ENCODE results near the gene CDPF1.

The CDPF1 gene, protein sequence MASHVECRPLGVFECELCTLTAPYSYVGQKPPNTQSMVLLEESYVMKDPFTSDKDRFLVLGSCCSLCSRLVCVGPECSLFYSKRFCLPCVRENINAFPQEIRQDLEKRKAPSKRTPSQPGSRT

GRCh38 chr22:46250035-46250782, at the start of gene CDPF1:
Gene CDPF1, minus strand, starts transcription at chr22:46250293. Its CDS starts 2,009 bp downstream, at chr22:46248284.
- DNase-seq, result peak; percentile 74

GRCh38 chr22:46299101-46299500, 49.0 kb upstream of the CDPF1 start:
- DNase-seq, result no peak

DNA sequence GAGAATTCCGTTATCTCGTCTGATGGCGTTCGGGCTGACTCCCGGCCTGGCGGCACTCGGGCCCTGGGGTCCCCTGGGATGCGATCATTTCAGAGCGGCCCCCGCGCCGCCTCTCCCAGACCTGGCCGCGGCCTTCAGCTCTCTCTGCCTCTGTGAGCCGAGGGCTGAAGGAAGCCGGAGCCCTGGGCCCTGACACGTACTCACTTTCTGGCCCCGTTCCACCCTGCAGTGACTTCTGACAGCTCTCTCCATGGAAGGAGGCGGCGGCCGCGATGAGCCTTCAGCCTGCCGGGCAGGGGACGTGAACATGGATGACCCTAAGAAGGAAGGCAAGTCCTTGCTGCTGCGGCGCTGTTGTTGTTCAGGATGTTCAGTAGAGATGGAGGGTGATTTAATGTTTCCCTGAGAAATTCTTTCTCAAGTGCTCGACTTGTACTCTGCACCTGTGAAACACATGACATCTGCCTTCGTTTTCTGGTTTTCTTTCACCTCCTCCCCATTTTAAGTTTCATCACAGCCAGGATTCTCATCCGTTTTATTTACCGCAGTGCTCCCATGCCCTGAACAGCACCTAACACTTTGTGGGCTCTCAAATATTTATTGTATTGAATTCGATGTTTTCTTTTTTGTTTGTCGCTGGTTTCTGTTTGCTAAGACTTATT, 47.2 kb upstream of the CDPF1 start:
- no peak for DNase-seq

DNA sequence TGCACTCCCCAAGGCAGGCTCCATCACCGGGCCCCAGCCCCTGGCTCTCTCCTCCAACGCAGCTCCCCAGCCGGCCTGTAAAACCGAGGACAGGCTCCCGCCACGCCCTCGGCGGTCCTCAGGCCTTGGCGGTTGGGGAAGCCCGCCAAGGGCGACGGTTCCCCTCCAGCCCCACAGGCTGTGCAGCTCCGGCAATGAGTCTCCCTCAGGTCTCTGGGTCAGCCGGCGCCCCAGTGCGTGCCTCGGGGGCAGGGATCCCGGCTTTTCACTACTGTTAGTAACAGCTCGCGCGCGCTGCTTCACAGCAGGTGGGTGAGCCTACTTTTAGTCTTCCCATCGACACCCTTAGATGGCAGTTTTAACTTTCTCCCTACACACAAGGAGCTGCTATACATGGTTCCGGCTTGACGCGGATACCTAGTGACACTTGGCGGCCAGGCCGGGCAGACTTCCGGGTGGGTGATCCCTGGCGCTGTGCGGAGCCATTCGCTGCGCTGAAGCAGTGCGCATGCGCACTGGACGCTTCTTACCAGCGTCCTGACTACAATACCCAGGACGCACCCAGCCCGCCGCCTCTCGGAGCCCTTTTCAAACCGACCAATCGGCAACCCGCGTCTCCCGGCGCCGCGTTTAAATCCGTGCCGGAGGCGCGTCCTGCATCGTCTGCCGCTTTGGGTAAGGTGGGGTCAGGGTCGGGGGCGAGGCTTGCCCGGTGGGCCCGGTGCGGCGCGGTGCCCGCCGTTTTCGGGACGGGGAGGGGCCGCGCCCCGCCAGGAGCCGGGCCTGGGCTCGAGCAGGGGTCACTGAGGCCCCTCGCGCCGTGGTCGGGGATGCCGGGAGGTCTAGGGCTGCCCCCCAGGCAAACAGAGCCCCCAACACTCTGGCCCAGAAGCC, 46.4 kb upstream of the CDPF1 start, which contains the start of gene GTSE1:
GTSE1 (plus strand) TSS at position 614 of the 894 bp plus-strand sequence. CDS start 531 bp downstream, outside the sequence.
- peak; percentile 93 for DNase-seq

- DNase-seq, result no peak
Observed at GRCh38 chr22:46295277-46295971, 45.3 kb upstream of the CDPF1 start.

- no peak for DNase-seq
Observed at GRCh38 chr22:46294784-46295183, 44.7 kb upstream of the CDPF1 start.

- DNase-seq, result no peak
Observed at GRCh38 chr22:46293577-46294260, 43.6 kb upstream of the CDPF1 start.

DNA sequence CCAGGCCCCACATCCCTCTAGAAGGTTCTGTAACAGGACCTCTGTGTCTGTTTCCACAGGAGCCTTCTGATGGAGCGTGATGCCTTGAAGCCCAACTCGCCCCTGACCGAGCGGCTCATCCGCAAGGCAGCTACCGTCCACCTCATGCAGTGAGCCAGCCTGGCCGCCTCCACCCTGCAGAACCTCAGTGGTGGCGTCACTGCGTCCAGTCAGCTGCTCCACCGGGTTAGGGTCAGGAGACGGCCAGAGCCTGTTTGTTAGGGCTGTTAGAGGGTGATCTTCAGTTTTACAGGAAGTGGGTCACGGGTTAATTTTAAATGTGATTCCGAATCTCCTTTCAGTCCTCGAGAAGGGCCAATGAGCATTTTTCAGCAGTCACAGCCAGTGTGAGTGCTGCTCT, 42.6 kb upstream of the CDPF1 start:
- no peak for DNase-seq

GRCh38 chr22:46292173-46292572, 42.1 kb upstream of the CDPF1 start:
- DNase-seq, result no peak

DNA sequence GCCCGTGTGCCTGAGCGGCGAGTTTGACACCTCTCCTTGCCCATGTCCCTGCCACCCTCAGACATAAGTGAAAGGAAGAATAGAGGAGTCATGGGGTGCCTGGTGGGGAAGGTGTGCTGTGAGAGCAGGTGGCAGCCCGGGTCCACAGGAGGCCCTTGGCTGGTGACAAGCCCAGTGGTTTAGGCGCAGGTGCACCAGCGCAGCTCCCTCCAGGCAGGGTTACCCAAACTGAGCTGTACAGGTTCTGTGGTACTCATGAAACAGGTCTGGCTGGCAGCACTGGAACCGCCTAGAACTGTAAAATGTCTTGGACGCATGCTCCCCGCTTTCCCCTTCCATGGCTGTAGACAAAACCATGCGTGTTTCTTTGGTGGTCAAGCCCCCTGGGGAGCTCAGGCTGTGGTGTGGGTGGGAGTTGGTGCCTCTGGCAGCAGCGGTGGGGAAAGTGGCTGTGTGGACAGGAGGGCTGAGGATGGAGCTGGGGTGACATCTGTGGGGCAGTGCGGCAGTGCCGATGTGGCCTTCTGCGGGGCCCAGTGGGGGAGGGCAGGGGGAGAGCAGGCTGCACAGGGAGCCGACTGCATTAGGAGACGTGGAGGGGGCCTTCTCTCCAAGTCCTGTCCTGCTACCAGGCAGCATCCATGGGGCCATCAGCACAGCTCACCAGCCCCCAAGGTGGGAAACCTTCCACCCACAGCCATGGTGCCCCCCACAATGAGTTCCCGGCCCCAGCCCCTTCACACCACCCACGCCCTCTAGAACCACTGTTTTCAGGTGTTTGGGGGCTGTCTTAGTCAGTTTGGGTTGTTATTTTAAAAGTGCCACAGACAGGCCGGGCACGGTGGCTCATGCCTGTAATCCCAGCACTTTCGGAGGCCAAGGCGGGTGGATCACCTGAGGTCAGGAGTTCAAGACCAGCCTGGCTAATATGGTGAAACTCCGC, 41.0 kb upstream of the CDPF1 start:
- no peak for DNase-seq

DNA sequence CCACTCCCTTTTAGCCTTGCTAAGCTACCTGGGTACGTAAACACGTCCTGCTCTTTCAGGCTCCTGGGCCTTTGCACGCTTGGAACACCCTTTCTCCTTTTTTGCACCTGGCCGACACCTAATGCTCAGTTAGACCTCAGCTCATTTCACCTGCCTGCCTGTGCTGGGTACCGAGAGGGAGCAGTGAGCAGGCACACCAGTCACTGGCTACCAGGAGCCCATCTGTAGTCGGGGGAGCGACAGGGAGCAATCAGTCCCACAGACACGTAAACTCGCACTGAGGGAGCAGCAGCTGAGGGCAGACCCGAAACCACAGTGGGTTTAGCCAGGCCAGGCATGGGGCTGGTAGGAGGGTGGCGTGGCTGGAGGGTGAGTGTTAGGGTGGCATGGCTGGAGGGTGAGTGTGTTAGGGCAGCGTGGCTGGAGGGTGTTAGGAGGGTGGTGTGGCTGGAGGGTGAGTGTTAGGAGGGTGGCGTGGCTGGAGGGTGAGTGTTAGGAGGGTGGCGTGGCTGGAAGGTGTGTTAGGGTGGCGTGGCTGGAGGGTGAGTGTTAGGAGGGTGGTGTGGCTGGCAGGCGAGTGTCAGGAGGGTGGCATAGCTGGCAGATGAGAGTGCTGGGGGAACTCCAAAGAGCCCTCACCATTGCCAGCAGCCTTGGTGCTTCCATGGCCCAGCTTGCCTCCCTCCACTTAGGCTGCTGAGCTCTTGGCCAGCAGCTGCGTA, 40.2 kb upstream of the CDPF1 start:
- DNase-seq, result no peak

GRCh38 chr22:46289244-46289891, 39.3 kb upstream of the CDPF1 start:
- DNase-seq, result no peak

DNA sequence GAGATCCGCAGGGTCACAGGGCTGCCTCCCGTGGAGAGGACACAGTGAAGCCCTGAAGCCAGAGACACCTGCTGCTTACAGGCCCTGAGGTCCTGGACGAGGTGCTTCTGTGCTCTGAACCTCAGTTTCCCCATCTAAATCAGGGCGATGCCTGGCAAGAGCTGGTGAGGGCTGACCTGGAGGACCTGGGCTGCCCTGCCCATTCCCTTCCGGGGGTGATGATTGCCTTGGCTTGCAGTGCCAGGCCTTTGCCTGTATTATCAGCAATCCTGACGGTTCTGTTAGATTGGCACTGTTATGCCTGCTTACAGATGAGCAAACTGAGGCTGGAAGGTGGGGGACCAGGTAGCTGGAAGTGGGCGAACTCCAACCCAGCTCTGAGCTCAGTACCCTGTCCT, 38.8 kb upstream of the CDPF1 start:
- DNase-seq, result no peak

- no peak for DNase-seq
Observed at GRCh38 chr22:46287873-46288751, 38.0 kb upstream of the CDPF1 start.

DNA sequence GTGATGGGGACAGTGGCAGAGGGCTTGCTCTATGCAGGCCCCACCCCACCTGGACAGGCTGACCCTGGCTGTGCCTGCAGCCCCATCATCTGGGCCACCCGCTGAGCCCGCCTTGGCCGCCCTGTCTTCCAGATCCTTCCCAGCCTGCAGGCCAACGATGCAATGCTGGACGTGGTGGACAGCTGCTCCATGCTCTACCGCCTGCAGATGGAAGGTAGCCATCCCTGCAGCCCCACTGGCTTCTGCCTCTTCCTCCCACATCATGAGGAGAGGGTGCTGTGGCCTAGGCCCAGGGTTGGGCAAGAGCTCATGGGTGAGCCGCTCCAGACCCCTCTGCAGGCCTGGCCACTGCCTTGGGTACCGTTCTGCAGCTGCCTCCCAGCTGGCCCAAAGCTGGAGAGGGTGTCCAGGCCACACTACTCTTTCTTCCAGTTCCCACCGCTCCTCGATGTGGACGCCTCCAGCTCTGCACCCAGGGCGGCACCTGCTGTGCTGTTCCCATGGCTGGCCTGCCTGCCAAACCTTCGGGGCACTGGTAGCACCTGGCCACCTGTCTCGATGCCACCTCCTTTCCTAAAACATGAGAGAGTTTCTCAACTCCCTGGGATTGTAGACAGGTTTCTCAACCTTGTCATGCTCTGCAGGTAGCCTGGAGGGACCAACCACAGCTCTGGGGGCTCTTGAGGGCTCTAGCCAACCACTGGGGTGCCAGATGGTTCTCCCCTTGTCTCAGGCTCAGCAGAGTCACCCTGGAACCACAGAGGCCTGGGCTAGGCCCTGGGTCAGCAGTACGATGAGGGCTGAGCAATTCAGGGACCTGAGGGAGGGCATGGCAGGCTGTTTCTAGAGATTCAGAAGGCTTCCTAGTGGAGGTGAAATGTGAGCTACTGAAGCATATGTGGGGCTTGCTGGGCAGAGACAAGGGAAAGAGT, 37.1 kb upstream of the CDPF1 start:
- no peak for DNase-seq

DNA sequence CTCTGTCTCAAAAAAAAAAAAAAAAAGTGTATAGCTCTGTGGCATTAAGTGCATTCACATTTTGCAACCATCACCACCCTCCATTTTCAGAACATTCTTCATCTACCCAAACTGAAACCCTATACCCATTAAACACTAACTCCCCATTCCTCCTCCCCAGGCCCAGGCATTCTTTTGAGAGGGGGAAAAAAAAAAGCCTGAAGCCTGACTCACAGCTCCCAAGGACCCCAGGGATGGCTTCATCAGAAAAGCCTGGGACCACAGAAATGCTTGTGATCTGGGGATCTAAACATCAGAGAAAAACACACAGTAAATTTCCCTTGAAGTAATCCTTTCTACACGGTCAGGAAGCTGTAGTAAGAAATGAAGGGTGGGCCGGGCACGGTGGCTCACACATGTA, 35.9 kb upstream of the CDPF1 start:
- DNase-seq, result no peak

Measured in NCI-H748 treated with DMSO at 0.1 percent for 48 hours (cell line).